Activated CD8-positive, alpha-beta T cell treated with anti-CD3 and anti-CD28 coated beads for 36 hours (primary cell): ENCODE data around the gene PSMD8. TPM values are rescaled to one million over a fixed set of nuclear protein-coding genes. Genes with fewer than 3 reads are reported as not detected.

ENCODE experiments used
- ATAC-seq: fragments of 200-7000 bp; cut with Tn5 transposase; one replicate; pipeline ENCODE4 v1.10.0; 2021; ENCODE audit warnings: mild to moderate bottlenecking, moderate library complexity
- CTCF ChIA-PET: fragments of 350-600 bp; sonication (Branson Sonifier 250); formaldehyde crosslinking; loops from one replicate; lab custom pipeline; 2021; ENCODE audit warnings: antibody characterized with exemption; lab: Charles Lee
- POLR2A ChIA-PET: fragments of 350-600 bp; sonication (Branson Sonifier 250); formaldehyde crosslinking; loops from one replicate; lab custom pipeline; 2021; ENCODE audit warnings: antibody characterized with exemption; lab: Charles Lee
- DNase-seq: peaks from one replicate; pipeline ENCODE4 v3.0.0-alpha.2; 2020
- H3K27ac Mint-ChIP-seq: one replicate; pipeline ENCODE4 v1.8.0; 2021; ENCODE audit warnings: mild to moderate bottlenecking, mixed read lengths
- H3K27me3 Mint-ChIP-seq: one replicate; pipeline ENCODE4 v1.8.0; 2021; ENCODE audit warnings: mixed read lengths
- H3K36me3 Mint-ChIP-seq: one replicate; pipeline ENCODE4 v1.8.0; 2021; ENCODE audit warnings: low read depth, mixed read lengths
- H3K4me1 Mint-ChIP-seq: one replicate; pipeline ENCODE4 v1.8.0; 2021; ENCODE audit warnings: low read depth, mixed read lengths
- H3K4me3 Mint-ChIP-seq: one replicate; pipeline ENCODE4 v1.8.0; 2021; ENCODE audit warnings: mild to moderate bottlenecking, moderate library complexity, mixed read lengths
- H3K9me3 Mint-ChIP-seq: one replicate; pipeline ENCODE4 v1.8.0; 2021; ENCODE audit warnings: mixed read lengths
- intact Hi-C: fragments of 100-400 bp; cut with micrococcal nuclease; formaldehyde crosslinking; loops from one replicate; pipeline ENCODE4 v1.10.0; 2022
- total RNA-seq, 2 experiments: library from RNA; stranded (reverse); gene quantifications; one replicate each; pipeline ENCODE4 v1.2.3, GENCODE V29; 2021
- TF ChIP-seq, protein P1 (sequence below): fragments of 200-600 bp; IDR thresholded peaks from one replicate; pipeline ENCODE4 v1.8.0; 2022; ENCODE audit warnings: antibody characterized with exemption, mild to moderate bottlenecking

The PSMD8 gene
- total RNA-seq, 2 experiments from 2014 or later: 178 to 191 TPM

DNA sequence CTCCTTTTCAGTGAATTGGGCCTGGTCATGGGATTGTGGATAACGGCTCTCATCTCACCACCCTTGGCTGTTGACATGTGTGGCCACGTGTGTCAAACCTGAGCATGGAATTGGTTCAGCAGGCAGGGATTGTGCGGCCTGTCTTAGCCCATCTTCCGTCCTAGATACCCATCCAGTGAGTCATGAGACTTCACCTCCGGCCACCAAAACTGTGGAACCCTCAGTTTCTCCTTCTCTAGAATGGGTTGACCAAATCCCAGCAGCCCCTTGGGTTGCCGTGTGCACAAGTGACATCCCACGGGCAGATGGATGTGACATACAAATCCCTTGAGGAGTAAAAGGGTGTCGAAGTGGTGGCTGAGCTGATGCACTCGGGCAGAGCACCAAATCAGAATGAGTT, 6.8 kb downstream of the PSMD8 start:
- Mint-ChIP-seq H3K36me3 (peaks cover 68% of the 10 kb centered on the region), H3K4me3 (no peak overlapping the region), H3K9me3 (no peaks in the 10 kb centered on the region), H3K4me1 (peaks cover 13% of the 10 kb centered on the region), H3K27ac (no peak overlapping the region), H3K27me3 (no peaks in the 10 kb centered on the region)
- ChIA-PET CTCF (no interaction called here), POLR2A (interaction anchor here (0.8 to 2.0 kb wide), 2 partner anchors 13 to 15 kb away, joined by 5 to 7 read pairs; no protein-coding TSS in a partner anchor)
- DNase-seq (no peak), ATAC-seq (no peak)
- TF ChIP-seq, protein P1, sequence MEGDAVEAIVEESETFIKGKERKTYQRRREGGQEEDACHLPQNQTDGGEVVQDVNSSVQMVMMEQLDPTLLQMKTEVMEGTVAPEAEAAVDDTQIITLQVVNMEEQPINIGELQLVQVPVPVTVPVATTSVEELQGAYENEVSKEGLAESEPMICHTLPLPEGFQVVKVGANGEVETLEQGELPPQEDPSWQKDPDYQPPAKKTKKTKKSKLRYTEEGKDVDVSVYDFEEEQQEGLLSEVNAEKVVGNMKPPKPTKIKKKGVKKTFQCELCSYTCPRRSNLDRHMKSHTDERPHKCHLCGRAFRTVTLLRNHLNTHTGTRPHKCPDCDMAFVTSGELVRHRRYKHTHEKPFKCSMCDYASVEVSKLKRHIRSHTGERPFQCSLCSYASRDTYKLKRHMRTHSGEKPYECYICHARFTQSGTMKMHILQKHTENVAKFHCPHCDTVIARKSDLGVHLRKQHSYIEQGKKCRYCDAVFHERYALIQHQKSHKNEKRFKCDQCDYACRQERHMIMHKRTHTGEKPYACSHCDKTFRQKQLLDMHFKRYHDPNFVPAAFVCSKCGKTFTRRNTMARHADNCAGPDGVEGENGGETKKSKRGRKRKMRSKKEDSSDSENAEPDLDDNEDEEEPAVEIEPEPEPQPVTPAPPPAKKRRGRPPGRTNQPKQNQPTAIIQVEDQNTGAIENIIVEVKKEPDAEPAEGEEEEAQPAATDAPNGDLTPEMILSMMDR: no peak
- intact Hi-C loops: no loop called here

DNA sequence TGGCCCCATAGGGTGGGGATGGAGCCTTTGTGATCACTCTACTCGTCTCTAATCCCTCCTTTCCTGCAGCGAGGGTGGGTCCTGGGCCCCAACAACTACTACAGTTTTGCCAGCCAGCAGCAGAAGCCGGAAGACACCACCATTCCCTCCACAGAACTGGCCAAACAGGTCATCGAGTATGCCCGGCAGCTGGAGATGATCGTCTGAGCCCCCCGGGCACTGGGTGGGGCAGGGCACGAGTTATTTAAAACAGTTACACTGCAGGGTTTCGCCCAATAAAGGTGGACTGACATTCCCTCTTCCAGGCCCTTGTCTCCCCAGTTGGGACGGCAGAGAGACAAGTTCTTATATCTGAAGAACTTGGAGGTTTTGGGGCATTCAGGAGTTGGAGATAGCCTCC, 8.8 kb downstream of the PSMD8 start:
- ChIA-PET CTCF (no interaction called here), POLR2A (interaction anchor here (0.9 to 2.0 kb wide), 2 partner anchors 8 to 11 kb away, joined by 3 to 7 read pairs; no protein-coding TSS in a partner anchor)
- Mint-ChIP-seq H3K4me3 (no peak overlapping the region), H3K9me3 (no peaks in the 10 kb centered on the region), H3K4me1 (peaks cover 14% of the 10 kb centered on the region), H3K27ac (no peak overlapping the region), H3K36me3 (peaks cover 61% of the 10 kb centered on the region), H3K27me3 (peaks cover 7% of the 10 kb centered on the region)
- intact Hi-C loops: no loop called here
- DNase-seq: no peak
- no peak for ATAC-seq
- TF ChIP-seq, protein P1: no peak

DNA sequence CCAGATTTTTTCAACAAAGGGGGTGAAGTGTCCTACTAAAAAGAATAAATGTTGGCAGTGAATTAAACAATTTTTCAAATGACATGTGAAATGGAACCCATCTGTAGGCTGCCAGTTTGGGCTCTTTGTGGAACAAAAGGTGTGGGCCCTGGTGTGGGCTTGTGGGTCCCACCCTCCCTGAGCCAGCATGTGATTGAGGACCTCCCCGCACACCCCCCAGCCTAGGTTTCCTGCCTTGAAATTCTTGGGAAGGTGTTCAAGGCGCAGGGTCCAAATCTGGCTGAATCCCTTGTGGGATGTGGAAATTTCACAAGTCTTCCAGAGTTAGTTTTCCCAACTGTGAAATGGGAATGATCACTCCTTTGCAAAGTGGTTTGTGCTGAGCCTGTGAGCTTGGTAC, 9.4 kb downstream of the PSMD8 start:
- H3K4me1 Mint-ChIP-seq: peaks cover 16% of the 10 kb centered on the region

DNA sequence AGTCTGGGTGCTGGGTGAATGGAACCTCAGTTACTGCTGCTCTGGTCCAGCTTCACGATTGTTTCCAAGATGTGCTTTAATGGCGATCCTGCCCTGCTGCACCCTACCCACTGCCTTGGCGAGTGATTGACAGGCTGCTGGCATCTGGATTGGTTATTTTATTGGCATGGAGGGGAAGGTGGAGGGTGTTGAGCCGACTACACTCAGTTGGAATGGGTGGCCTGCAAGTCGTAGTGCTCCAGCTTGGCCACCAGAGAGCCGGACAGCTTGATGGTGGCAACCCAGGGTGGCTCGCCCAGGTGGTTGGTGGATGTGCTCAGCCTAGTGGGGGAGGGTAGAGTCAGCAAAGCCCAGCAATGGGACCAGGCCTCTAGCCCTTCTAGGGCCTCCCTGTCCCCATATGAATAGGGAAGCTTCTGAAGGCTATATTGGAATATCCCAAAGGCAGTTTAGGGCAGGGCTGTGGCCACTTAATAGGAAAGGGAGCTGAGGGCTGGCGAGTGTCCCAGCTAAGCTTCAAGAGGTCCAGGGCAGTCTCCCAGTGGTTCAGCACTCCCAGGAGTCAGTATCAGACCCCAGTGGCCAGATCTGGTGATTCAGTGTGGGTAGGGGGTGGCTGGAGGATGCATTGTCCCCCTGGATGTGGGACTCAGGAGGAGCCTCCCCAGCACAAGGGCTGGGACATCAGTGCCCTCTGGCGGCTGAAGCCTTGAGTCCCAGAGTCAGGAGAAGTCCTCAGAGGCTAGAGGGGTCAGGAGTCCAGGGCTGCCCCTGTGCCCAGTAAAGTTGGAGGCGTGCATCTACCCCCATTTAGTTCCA, 10.0 kb downstream of the PSMD8 start:
- Mint-ChIP-seq H3K4me1 (peaks cover 18% of the 10 kb centered on the region), H3K4me3 (no peak overlapping the region), H3K9me3 (no peaks in the 10 kb centered on the region), H3K27ac (no peak overlapping the region), H3K36me3 (peaks cover 56% of the 10 kb centered on the region), H3K27me3 (peaks cover 11% of the 10 kb centered on the region)
- ChIA-PET POLR2A (interaction anchor here (0.8 to 5.4 kb wide), 3 partner anchors 9 to 11 kb away, joined by 6 to 40 read pairs (median 7); partner anchors contain the start of gene PSMD8), CTCF (interaction anchor here (0.8 to 1.9 kb wide), 3 partner anchors 18 to 159 kb away, joined by 3 to 6 read pairs (median 5); partner anchors contain the start of gene FAM98C)
- intact Hi-C loops: no loop called here
- no peak for DNase-seq
- TF ChIP-seq, protein P1: no peak
- ATAC-seq: no peak

More for the DNA sequence above, 9.4 kb downstream of the PSMD8 start:
- peaks cover 61% of the 10 kb centered on the region for H3K36me3 Mint-ChIP-seq
- H3K27me3 Mint-ChIP-seq: peaks cover 9% of the 10 kb centered on the region
- H3K9me3 Mint-ChIP-seq: no peaks in the 10 kb centered on the region
- ChIA-PET CTCF (interaction anchor here (1.2 to 1.9 kb wide), 2 partner anchors 150 to 158 kb away, joined by 3 to 6 read pairs; no protein-coding TSS in a partner anchor), POLR2A (interaction anchor here (0.8 to 5.4 kb wide), 2 partner anchors 8 to 11 kb away, joined by 6 to 40 read pairs; partner anchors contain the start of gene PSMD8)
- no peak overlapping the region for H3K27ac Mint-ChIP-seq
- DNase-seq (no peak), ATAC-seq (no peak)
- TF ChIP-seq, protein P1: no peak
- no peak overlapping the region for H3K4me3 Mint-ChIP-seq
- intact Hi-C loops: no loop called here
